ENCODE measurements around the gene SMOC2.

Gene SMOC2

DNA sequence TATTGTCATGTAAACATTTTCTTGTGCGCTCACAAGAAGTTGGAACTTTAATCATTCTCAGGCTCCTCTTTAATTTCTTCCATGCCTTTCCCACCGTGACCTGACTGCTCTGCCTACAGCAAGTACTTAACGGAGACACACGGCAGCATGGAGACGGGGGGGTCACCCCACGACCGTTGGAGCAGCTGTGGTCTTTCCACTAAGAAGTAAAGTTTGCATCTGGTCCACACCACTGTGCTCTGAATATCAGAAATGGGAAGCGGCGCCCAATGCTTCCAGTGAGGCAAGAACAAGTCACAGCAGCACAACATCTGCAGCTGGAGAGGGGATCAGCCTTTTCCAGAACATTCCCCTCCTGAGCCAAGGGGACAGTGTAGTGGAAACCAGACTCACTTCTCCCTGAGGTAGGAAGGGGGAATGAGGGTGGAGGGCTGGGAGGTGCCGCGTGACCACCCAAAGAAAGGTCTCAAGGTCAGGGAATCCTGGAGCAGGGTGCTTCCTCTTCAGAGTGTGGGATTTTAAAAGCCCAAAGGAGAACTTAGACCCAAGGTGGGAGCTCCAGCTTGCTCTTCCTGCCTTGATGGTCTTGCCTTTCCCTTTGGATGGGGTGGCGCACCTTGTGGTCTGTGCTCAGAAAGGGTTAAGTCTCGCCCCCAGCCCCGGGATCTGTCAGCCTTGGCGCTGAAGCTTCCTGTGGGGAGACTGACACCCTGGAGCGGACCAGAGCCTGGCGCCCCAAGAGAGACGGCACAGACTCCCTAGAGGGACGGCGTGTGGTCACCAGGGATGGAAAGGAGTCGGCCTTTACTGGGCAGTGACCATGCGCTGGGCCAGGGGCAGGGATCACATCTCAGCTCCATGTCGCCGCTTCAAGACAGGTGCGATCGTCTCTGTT, 25.6 kb upstream of the SMOC2 start:
- DNase-seq (ENCODE audit: low read depth in 3 of 3) = no peak

DNA sequence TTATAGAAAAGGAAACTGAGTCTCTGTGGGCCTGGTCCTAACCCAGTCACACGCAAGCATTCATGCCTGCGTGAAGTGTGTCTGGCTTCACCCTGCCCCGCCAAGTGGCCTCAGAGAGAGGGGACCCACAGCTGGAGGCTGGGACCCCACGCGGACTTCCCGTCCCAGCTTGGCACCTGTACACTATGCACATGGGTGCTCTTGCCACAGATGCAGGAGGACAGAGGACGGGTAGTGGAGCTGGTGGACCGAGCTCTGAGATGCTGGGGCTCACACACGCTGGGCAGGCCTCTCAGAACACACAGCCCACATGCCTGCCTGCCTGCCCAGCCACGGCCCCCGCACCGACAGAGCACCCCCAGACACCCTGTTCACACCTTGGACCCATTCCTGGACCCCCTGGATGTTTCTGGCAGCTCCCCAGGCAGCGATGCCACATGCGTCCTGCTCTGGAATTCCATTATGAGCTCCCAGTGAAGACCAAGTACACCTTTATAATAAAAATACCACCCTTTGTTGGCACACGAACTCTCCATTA, 24.9 kb upstream of the SMOC2 start:
- no peak for DNase-seq (ENCODE audit: low read depth in 3 of 3)

DNA sequence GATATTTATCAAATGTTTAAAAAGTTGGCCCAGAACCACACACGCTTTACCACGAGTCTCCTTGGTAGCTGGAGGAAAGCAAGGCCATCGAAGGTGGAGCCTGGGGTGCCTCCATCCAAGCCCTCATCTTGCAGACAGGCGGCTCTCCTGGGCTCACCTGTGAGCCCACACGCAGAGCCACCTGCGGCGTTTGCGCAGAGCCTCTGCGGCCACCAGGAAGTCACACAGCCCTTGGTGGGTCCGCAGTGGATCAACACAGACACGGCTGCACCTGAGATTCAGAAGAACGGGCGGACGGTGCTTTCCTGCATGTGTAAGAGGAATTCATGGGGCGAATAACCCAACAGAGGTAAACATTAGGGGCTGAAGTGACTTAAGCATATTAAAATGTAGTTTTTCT, 24.5 kb upstream of the SMOC2 start:
- DNase-seq (ENCODE audit: low read depth in 3 of 3) = no peak

DNA sequence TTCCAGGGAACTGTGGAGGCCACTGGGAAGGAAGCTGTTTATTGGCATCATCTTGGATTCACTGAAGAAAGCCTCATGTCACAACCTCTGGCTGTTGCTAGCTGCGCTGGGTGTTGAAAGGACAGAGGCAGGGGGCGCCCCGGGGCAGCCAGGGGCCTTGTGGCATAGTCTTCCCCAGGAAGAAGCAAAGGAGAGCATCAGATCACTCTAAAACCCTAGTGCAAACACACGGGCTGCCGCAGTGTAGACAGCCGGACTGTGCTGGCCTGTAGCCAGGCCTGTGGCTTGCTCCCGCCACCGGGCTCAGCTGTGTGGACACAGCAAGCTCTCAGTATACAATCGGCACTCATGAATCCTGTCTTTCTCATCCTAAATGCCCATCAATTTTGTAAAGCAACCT, 23.8 kb upstream of the SMOC2 start:
- DNase-seq (ENCODE audit: low read depth in 3 of 3) = no peak

DNA sequence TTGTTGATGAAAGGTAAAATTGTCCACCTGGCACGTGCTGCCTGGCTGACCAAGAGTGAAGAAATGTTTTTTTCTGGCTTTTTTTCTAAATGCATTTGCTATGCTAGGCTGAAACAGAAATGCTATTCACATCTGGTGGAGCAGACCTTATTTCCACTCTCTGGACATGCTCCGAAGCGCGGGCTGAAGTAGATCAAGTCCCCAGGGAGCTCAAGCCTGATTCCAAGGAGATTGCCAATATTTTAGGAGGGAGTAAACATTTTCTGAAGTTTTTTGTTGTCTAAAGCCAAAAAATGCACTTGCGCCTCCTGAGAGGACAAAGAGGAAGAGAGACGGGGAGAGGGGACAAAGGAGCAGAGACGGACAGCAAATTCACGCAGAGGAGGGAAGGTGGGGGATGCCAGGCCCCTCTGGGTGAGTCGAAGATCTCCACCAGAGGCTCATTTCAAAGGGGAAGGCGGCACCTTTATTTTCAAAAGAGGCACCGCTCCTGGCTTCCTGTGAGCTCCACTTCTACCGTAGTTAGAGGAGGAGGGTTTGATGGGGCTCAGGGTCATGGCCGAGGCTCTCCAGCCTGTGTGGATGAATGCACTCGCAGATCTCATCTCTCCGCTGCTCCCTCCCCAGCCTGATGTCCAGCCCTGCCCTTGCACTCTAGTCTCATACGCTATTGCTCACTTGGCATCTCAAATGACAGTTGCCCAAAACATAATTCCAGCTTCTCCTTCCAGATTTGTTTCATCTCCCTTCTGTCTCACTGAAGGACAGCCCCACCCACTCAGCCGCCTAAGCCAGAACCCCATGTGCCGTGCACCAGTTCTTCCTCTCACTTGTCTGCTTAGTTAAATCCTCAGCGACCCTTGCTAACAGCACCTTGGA, 23.1 kb upstream of the SMOC2 start:
- no peak for DNase-seq (ENCODE audit: low read depth in 3 of 3)

DNA sequence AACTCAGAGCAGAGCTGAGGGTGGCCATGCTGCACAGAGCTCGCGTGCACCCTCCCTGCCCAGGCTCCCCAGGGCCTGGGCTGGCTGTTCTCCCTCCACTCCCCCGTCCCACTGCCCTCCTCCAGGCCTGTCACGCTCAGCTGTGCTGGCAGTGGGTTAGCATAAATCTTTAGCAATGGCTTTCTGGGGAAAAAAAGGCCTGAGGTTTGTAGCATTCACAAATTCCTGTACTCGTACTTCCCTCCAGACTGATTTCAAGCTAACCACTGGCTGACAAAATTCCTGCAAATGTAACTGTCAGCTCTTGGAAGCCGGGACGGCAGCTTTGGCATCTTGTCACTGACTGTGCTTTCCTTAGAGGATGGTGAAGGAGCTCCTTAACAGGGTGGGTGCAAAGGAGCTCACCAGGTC, 22.3 kb upstream of the SMOC2 start:
- DNase-seq (ENCODE audit: low read depth in 3 of 3) = no peak

DNA sequence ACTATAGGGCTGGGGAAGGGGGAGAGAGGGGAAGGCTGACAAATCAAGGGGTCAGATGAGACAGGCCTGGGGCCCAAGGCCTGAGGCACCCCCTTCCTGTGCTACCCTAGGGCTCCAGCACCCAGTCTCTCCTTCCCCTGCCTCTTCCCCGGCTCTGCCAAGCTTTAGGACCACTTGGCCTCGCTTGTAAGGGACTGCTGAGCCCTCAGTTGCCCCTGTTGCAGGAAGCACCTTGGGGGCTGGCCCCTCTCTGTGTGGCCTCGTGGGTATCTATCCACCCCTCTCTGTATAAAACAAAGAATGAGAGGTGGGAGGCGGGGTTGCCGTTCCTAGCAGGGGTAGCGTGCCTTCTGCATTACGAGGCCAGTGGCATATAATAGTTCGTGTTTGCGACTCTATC, 21.4 kb upstream of the SMOC2 start:
- DNase-seq (ENCODE audit: low read depth in 3 of 3) = no peak

DNA sequence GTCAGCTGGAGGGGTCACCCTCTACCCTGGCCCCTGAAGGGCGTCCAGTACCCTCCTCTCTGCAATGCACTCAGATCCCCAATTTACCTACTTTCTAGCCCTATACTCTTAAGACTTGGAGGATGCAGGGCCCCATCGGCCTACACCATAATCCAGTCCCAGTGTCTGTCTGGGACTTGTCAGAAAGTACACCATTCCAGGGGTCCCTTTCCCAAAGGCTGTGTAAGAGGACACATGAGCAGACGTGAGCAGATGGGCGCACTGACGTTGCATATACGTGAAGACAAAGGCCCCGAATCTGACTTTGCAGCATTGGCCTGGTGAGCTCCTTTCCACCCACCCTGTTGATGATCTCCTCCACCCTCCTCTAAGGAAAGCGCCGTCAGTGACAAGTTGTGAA, 20.9 kb upstream of the SMOC2 start:
- no peak for DNase-seq (ENCODE audit: low read depth in 3 of 3)

DNA sequence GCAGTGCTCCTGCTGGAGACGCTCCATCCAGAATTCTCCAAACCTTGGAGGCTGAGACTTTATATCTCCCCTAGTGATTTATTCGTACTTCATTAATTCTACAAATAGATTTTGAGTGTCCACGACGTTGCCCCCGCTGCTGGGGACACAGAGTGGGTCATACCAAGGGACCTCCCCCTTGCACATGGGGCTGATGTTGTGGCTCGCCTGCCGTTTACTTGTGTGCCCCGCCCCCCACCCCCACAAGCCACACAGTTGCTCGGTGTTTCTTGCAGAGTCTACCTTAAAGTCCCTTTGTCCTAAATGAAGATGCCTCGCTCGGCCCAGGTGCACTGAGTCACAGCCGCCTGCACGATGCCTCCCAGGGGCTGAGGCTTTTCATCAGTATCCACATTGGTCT, 20.3 kb upstream of the SMOC2 start:
- no peak for DNase-seq (ENCODE audit: low read depth in 3 of 3)

DNA sequence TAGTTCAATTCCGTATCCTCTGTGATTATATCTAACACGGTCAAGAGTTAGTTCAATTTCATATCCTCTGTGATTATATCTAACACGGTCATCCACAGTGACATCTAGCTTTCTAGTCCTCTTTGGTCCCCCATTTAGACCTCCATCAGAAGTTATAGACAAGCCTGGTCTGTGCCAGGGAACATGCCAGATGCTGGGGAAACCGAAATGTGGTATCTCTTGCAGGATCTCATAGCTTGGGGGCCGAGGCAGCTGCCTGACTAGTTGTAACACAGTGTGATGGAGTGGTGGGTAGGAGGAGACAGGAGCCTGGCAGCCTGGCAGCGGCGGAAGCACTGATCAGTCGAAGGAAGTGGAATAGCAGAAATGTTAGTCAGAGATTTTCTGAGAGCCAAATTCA, 13.8 kb upstream of the SMOC2 start:
- no peak for DNase-seq (ENCODE audit: low read depth in 3 of 3)

DNA sequence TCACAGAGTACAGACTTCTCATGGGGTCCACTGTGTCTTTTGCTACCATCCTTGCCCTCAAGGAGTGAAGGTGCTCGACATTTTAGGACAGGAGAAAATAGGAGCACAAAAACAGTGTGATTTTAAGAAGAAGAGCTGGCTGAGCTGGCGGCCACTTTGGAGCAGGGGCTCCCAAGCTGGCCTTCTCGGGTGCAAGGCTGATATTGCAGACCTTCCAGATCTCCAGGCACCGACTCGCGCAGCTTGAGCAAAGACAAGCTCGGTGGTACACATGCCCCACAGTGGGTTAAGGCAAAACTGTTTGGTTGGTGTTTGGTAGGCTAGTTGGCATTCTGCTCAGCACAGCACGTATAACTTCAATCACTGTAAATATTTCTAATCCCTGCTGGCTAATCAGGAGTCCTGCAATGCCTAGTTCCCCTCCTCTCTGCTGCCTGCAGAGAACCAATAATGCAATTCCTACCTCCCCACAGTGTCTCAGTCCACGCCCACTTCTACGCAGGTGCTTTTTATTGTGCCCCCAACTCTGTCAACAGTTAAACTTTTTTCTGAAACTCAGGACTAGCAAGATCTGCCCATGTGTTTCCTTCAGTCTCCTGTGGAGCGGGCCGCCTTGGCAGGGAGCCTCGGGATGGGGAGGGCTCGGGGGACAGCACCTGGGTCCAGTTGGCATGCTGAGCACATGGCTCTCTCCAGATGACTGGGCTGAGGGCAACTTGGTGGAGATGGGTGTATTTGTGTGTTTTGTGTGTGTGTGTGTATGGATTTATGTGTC, 12.7 kb upstream of the SMOC2 start:
- DNase-seq (ENCODE audit: low read depth in 3 of 3) = no peak

DNA sequence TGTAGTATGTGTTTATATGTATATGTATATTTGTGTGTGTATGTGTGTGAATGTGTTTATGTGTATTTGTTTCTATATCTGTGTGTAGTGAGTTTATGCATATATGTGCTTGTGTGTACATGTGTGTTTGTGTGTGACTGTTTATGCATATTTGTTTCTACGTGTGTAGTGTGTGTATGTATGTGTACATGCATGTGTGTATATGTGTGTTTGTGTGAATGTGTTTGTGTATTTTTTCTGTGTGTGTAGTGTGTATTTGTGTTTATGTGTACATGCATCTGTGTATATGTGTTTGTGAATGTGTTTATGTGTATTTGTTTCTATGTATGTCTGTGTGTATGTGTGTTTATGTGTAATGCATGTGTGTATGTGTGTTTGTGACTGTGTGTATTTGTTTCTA, 12.1 kb upstream of the SMOC2 start:
- no peak for DNase-seq (ENCODE audit: low read depth in 3 of 3)

DNA sequence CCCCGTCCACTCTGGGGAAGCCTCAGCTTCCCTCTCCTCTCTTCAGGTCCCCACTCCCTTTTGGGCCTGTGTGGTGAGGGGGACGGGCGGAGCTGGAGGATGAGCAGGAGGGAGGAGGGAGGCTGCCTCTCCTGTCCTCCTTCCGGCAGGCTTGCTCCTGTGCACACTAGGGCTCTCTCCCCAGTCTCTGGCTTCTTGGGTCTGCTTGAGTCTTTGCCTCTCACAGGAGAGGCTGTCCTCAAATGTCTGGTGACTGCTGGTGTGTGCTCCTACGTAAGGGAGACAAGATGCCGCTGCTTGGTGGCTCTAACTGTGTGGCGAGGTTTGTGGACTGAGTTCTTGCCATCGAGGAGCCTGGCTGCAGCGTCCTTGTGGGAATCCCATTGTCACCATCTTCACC, 8.8 kb upstream of the SMOC2 start:
- no peak for DNase-seq (ENCODE audit: low read depth in 3 of 3)

DNA sequence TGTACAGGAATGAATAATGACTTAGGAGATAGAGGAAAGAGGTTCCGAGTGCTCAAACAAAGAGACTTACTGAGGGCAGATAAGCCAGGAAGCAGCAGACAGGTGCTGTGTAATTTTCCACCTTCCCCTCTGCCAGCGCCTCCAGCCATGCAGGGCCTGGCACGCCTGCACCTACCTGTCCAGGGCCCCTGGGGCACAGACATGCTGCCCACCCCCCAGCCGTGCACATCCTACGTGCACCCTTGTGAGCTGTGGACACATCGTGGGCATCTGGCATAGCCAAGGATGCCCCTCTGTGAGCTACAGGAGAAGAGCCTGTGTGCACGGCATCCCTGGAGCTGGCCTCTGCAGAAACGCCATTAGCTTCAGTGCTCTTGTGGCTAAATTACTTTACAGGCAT, 7.1 kb upstream of the SMOC2 start:
- no peak for DNase-seq (ENCODE audit: low read depth in 3 of 3)

DNA sequence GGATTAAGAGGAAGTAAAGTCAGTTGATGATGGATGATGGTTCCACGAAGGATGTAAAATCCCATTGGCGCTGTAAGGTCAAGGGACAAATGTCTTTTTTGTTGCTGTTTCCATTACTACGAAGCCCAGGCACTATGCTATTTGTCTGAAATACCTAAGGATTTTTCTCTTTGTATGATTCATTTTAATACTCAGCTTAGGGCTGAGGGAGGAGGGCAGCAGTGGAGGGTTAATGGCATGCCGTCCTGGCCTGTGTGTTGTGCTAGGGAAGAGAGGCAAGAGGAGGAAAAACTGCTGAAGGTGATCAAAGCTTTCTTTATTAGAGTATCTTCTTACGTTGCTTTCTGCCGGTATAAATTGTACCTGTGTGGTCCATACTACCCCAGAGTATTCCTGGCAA, 6.5 kb upstream of the SMOC2 start:
- no peak for DNase-seq (ENCODE audit: low read depth in 3 of 3)

DNA sequence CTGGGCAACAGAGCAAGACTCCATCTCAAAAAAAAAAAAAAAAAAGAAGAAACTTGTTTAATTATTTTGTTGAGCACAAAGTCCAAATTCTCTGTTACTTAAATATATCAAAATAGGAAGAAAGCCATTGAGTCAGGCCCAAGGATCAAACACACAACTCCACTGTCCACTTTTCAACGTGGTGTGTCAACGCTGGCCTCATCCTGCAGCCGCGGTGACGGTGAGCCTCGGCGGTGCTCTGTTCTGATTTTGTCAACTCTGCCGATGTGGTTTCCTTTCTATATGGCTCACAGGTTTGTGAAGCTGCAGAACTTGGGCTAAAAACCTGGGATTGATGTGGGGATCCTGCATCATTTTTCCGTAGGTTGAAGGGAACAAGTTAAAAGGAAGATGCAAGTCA, 3.2 kb upstream of the SMOC2 start:
- DNase-seq (ENCODE audit: low read depth in 3 of 3) = no peak

DNA sequence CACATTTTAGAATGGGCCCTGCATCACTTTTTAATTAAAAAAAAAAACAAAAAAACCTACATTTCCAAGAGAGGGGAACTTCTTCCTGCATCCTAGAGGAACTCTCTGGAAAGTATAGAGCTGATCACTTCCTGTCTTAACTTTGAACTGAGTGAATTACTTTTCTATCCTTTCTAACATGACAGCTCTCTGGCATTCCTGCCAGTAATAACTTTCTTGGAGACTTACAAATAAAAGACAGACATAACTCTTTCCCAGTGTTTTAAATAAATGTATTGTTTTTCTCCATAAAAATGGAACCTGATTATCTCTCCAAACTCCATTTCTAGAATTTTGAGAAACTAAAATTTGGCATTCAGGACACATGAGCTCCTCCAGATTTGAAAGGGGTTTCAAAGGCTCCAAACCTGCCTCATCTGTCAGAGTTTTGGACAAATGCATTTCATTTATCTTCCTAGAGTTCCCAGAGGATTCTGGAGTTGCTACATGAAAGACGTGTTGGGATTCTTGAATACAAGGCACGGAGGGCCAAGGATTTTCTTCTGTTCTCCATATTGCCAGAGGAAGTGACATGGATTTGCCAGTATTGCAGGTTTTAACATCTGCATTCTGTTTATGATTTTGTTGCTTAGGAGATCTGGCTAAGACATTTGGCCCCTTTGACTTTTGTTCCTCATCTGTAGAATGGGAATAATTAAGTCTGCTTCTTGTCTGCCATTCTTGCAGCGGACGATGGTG, 2.0 kb upstream of the SMOC2 start:
- DNase-seq (ENCODE audit: low read depth in 3 of 3) = no peak

DNA sequence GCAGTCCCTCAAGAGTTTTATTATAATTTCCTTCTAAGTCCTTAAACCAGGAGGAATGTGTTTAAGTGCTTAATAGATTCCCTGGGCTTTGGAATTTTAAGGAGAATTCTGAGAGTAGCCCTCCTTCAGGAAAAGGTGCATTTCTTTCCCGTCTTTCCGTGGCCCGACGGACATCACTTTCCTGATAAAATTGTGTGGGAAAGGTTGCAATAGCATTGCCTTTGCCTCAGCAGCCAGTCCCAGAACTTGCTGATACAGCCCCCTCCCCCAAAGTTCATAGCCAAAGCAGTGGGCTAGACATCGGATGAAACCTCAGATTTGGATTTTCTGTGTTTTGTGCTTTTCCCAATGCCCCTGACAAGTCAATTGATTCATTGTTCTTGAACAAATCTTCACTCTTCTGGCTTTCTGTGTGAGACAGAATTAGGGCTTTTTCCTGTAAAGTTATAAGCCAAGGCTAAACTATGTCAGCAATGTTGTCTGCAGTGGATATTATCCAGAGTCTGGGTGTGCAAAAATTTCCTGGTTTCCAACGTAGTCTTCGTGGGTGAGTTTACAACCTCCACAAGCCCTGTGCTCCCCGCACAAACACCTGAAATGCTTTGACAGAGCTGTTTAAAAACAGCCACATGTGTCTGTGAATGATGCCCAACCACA, 1.1 kb upstream of the SMOC2 start:
- no peak for DNase-seq (ENCODE audit: low read depth in 3 of 3)

DNA sequence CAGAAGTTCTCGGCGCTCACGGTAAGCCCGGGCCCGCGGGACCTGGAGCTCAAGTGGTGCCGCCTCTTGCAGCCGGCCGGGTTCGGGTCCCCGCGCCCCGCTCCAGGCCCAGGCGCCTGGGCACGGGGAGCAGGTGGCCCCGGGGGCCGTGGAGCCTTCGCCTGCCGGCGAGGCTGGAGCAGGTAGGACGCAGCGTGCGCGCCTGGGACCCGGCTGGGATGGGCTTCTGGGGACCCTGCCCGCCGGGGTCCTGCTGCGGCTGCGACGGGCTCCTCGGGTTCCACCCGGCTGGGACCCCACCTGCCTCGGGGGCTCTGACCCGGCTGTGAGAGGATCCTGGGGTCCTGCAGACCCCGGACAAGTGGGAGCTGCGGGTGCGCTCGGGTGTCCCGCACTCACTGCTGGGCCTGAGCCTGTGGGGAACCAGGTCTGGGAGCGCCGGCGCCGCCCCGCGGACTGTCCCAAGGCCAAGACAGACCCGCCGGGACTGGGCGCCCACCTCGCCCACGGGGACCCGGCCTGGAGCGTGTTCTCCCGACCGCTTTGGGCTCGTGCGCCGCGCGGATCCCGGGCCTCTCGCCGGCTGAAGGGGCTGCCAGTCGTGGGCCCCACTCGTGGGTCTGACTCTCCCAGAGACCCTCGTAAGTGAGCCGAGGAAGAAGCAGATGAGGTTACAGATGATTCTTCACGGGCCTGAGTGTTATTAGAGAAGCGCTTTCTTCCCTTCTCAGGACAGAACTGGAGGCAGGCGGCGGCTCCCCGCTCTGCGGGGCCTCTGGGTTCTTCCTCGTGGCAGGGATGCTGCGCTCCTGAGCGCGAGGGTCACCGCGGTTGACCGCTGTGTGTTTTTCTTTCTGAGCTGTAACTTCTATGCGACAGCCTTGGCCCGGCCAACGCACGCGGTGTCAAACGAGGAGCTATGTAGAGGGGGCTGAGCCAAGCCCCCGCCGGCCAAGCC, 729 bp downstream of the SMOC2 start:
- DNase-seq (ENCODE audit: low read depth in 3 of 3) = no peak

DNA sequence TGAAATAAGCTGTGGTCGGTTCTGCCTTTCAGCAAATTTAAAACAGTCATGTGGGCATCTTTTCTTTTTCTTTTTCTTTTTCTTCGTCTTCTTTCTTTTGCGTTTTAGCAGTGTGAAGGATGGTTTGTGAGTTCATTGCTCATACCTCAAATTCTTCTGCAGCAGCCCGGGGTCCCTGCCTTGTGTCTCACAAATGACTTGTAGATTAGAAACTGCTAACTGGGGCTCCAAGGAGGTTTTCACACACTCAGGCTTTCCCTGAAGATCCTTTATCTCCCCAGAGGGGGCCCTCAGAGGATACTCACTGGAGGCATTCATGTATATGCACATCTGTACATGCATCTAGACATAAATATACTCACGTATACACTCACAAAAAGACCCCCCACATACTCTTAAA, 1.7 kb downstream of the SMOC2 start:
- no peak for DNase-seq (ENCODE audit: low read depth in 3 of 3)
